Measurements from ENCODE around the gene PCK2. TPM values are rescaled to one million over a fixed set of nuclear protein-coding genes. Genes with fewer than 3 reads are reported as not detected.

Gene PCK2
- total and polyA plus RNA-seq, 2 of the 8 experiments (the other 6 are each of a cell fraction or from before 2014, with no cell fraction given): 81.9 to 115 TPM

GRCh38 chr14:24074625-24075484 lies 19.3 kb upstream of the PCK2 start (continued):
- TF ChIP-seq HDAC2 (IDR thresholded peaks at IDR 0.05; ENCODE audit: borderline replicate concordance in 1 of 2, low read depth in 2 of 2, low read length in 2 of 2): no peak
- no peak for TF ChIP-seq CTCF (IDR thresholded peaks at IDR 0.05; ENCODE audit: control extremely low read depth in 1 of 3, insufficient read depth in 1 of 3, low read depth in 1 of 3, low read length in 3 of 3)
- TF ChIP-seq CBX8 (IDR thresholded peaks at IDR 0.05; ENCODE audit: borderline replicate concordance, low read depth, low read length): no peak
- TF ChIP-seq RFX5 (IDR thresholded peaks at IDR 0.05; ENCODE audit: borderline replicate concordance, low read depth, low read length): no peak

Measured in H1 (cell line).